HepG2 (cell line): Measurements from ENCODE around the gene SMARCC1. TPM values are rescaled to one million over a fixed set of nuclear protein-coding genes. Genes with fewer than 3 reads are reported as not detected.

ENCODE experiments used
- ATAC-seq: fragments of 200-7000 bp; cut with Tn5 transposase; 3 replicates; pipeline ENCODE4 v1.9.1; 2020; ENCODE audit warnings: mild to moderate bottlenecking, moderate library complexity
- BruUV-seq: library from RNA; stranded (reverse); fragments of 400-500 nt; replicated peaks from 2 replicates; lab custom pipeline; 2021; lab: Mats Ljungman, UMichigan
- CTCF ChIA-PET: fragments of 300-600 bp; formaldehyde crosslinking; extraction: SDS; loops from one replicate; lab custom pipeline; 2021; ENCODE audit warnings: low total read pairs, inconsistent platforms, low intra/inter-chr PET ratio; lab: Yijun Ruan, JAX
- POLR2A ChIA-PET: fragments of 350-600 bp; sonication (Branson Sonifier 250); formaldehyde crosslinking; loops from one replicate; lab custom pipeline; 2020; ENCODE audit warnings: antibody characterized with exemption, inconsistent platforms; lab: Yijun Ruan, JAX
- DNase-seq: peaks from one replicate; pipeline ENCODE4 v3.0.0-alpha.2; 2015; ENCODE audit warnings: low spot score
- FAIRE-seq: peaks from 3 replicates; lab custom pipeline; 2011; peaks lifted over from hg19 to GRCh38; lab: Jason Lieb, UNC
- H2AFZ ChIP-seq: one replicate; pipeline ENCODE4 v1.6.1; 2011; ENCODE audit warnings: low read length, inconsistent platforms
- H3K27ac ChIP-seq: fragments of 300-600 bp; 3 replicates; pipeline ENCODE4 v1.8.0; 2011; ENCODE audit warnings: mixed run types, mild to moderate bottlenecking, mixed read lengths, low read length, inconsistent platforms; ENCODE audit not compliant: insufficient read depth; ENCODE audit errors: extremely low read length
- H3K27me3 ChIP-seq, 2 experiments: fragments of 200-600 bp in 1 of 2; 2 replicates in 1 of 2; 3 replicates in 1 of 2; pipeline versions ENCODE4 v1.6.0 to v1.8.0; 2011; ENCODE audit warnings: low read length in 2 of 2, mild to moderate bottlenecking in 2 of 2, moderate library complexity in 2 of 2, inconsistent platforms in 1 of 2; ENCODE audit not compliant: insufficient read depth in 2 of 2, control insufficient read depth in 1 of 2
- H3K36me3 ChIP-seq, 2 experiments: fragments of 200-600 bp in 1 of 2; replicated peaks in 1 of 2; 2 replicates in 1 of 2; 3 replicates in 1 of 2; pipeline versions ENCODE4 v1.5.1 to v1.8.0; 2011; ENCODE audit warnings: low read length in 2 of 2, inconsistent platforms in 1 of 2; ENCODE audit not compliant: insufficient read depth in 2 of 2, control insufficient read depth in 1 of 2
- H3K4me1 ChIP-seq: 2 replicates; pipeline ENCODE4 v1.5.1; 2012; ENCODE audit warnings: low read length, inconsistent platforms; ENCODE audit not compliant: insufficient read depth
- H3K4me2 ChIP-seq: 2 replicates; pipeline ENCODE4 v1.6.0; 2011; ENCODE audit warnings: low read depth, low read length, inconsistent platforms
- H3K4me3 ChIP-seq, 3 experiments: fragments of 200-600 bp in 1 of 3; sonication (generic), shearing (Covaris generic) in 1 of 3; replicated peaks in 1 of 3; 2 replicates each; pipeline ENCODE4 v1.5.1; 2011 to 2016; ENCODE audit warnings: low read length in 3 of 3, inconsistent platforms in 2 of 3, low read depth in 2 of 3, mild to moderate bottlenecking in 2 of 3, control low read depth in 1 of 3, mixed read lengths in 1 of 3; ENCODE audit not compliant: insufficient read depth in 1 of 3
- H3K79me2 ChIP-seq: one replicate; pipeline ENCODE4 v1.6.1; 2011; ENCODE audit warnings: low read length, inconsistent platforms; ENCODE audit not compliant: insufficient read depth
- H3K9ac ChIP-seq: 2 replicates; pipeline ENCODE4 v1.6.0; 2011; ENCODE audit warnings: mild to moderate bottlenecking, low read depth, low read length, inconsistent platforms; ENCODE audit not compliant: insufficient read depth
- H3K9me3 ChIP-seq: 2 replicates; pipeline ENCODE4 v1.5.1; 2012; ENCODE audit warnings: mild to moderate bottlenecking, low read length
- H4K20me1 ChIP-seq: 2 replicates; pipeline ENCODE4 v1.6.0; 2011; ENCODE audit warnings: inconsistent platforms, mild to moderate bottlenecking, low read length, moderate library complexity; ENCODE audit not compliant: insufficient read depth
- AGO1 ChIP-seq: fragments of 200-400 bp; formaldehyde crosslinking; IDR thresholded peaks from 2 replicates; pipeline ENCODE4 v1.6.1; 2017; ENCODE audit warnings: mild to moderate bottlenecking, low read depth, low read length, moderate library complexity; ENCODE audit not compliant: poor library complexity, severe bottlenecking
- ATAD3A ChIP-seq: sonication (generic); formaldehyde crosslinking; IDR thresholded peaks from 2 replicates; pipeline ENCODE4 v1.4.0; 2020; ENCODE audit warnings: missing genetic modification reagents
- BCL6 ChIP-seq: IDR thresholded peaks from 2 replicates; pipeline ENCODE4 v1.6.1; 2016; ENCODE audit warnings: missing genetic modification reagents, missing compliant biosample characterization
- CBX5 ChIP-seq: sonication (generic); formaldehyde crosslinking; IDR thresholded peaks from 2 replicates; pipeline ENCODE4 v1.4.0; 2020; ENCODE audit warnings: missing genetic modification reagents, borderline replicate concordance
- CEBPB ChIP-seq: IDR thresholded peaks from 2 replicates; pipeline ENCODE4 v1.6.1; 2011; ENCODE audit warnings: low read depth, low read length, improper control_type of control experiment, borderline replicate concordance
- HMG20A ChIP-seq: IDR thresholded peaks from 2 replicates; pipeline ENCODE4 v1.6.1; 2016; ENCODE audit warnings: borderline replicate concordance
- NCOA2 ChIP-seq: sonication (generic); formaldehyde crosslinking; IDR thresholded peaks from 2 replicates; pipeline ENCODE4 v1.8.0; 2022; ENCODE audit warnings: inconsistent platforms
- NFE2L1 ChIP-seq: sonication (generic); formaldehyde crosslinking; IDR thresholded peaks from 2 replicates; pipeline ENCODE4 v1.4.0; 2020; ENCODE audit warnings: missing genetic modification reagents, mild to moderate bottlenecking, borderline replicate concordance
- RARA ChIP-seq: IDR thresholded peaks from 2 replicates; pipeline ENCODE4 v1.6.1; 2016; ENCODE audit warnings: missing genetic modification reagents, missing compliant biosample characterization
- REPIN1 ChIP-seq: sonication (generic); formaldehyde crosslinking; IDR thresholded peaks from 2 replicates; pipeline ENCODE4 v1.8.0; 2022; ENCODE audit warnings: missing genetic modification reagents, low read depth, mild to moderate bottlenecking, borderline replicate concordance
- SMC3 ChIP-seq: IDR thresholded peaks from 2 replicates; pipeline ENCODE4 v1.6.1; 2011; ENCODE audit warnings: low read length, improper control_type of control experiment
- ZFP41 ChIP-seq: sonication (generic); formaldehyde crosslinking; IDR thresholded peaks from 2 replicates; pipeline ENCODE4 v1.4.0; 2020; ENCODE audit warnings: mild to moderate bottlenecking, missing genetic modification reagents, borderline replicate concordance
- ZKSCAN8 ChIP-seq: IDR thresholded peaks from 2 replicates; pipeline ENCODE4 v1.6.1; 2016; ENCODE audit warnings: borderline replicate concordance, missing genetic modification reagents, missing compliant biosample characterization
- ZMYM3 ChIP-seq: sonication (generic); formaldehyde crosslinking; IDR thresholded peaks from 2 replicates; pipeline ENCODE4 v1.5.1; 2020; ENCODE audit warnings: mild to moderate bottlenecking, missing genetic modification reagents
- ZNF20 ChIP-seq: sonication (generic); formaldehyde crosslinking; IDR thresholded peaks from 2 replicates; pipeline ENCODE4 v1.4.0; 2020; ENCODE audit warnings: mild to moderate bottlenecking, moderate library complexity, missing genetic modification reagents
- ZNF446 ChIP-seq: sonication (generic); formaldehyde crosslinking; IDR thresholded peaks from 2 replicates; pipeline ENCODE4 v1.5.0; 2020; ENCODE audit warnings: mild to moderate bottlenecking, missing genetic modification reagents
- ZNF543 ChIP-seq: sonication (generic); formaldehyde crosslinking; IDR thresholded peaks from 2 replicates; pipeline ENCODE4 v1.4.0; 2020; ENCODE audit warnings: mild to moderate bottlenecking, missing genetic modification reagents
- ZNF782 ChIP-seq: sonication (generic); formaldehyde crosslinking; IDR thresholded peaks from 2 replicates; pipeline ENCODE4 v1.4.0; 2020; ENCODE audit warnings: missing genetic modification reagents, mild to moderate bottlenecking, borderline replicate concordance
- ZNF816 ChIP-seq: sonication (generic); formaldehyde crosslinking; IDR thresholded peaks from 2 replicates; pipeline ENCODE4 v1.8.0; 2022; ENCODE audit warnings: missing genetic modification reagents, mild to moderate bottlenecking, borderline replicate concordance
- WGBS: methylation state at CpG from one replicate; pipeline ENCODE4 v1.1.6; 2017; ENCODE audit warnings: low lambda C conversion rate; 5-methylcytosine and 5-hydroxymethylcytosine counted together
- in situ Hi-C: cut with HindIII; loops from 2 replicates; pipeline ENCODE4 v1.10.0; 2017; ENCODE audit warnings: low pct_unique_long_range_greater_than_20kb; ENCODE audit not compliant: extremely low pct_ligation_motif_present
- intact Hi-C: fragments of 100-400 bp; cut with micrococcal nuclease; formaldehyde crosslinking; loops from one replicate; pipeline ENCODE4 v1.10.0; 2022; ENCODE audit not compliant: unreplicated experiment
- polyA plus RNA-seq, 8 experiments: library from polyadenylated mRNA; depleted of rRNA in 3 of 8; stranded (reverse) in 7 of 8; unstranded in 1 of 8; fragments of >200 nt; fragmentation: Illumina TruSeq in 4 of 8; extraction: Trizol in 4 of 8; gene quantifications; 2 replicates each; pipeline versions ENCODE4 v1.2.1 to v1.2.3, GENCODE V29; 2011 to 2016; ENCODE audit warnings: low read depth in 4 of 8, missing spikeins in 1 of 8, mixed read lengths in 1 of 8; ENCODE audit not compliant: insufficient read depth in 1 of 8
- total RNA-seq, 5 experiments: library from RNA; depleted of rRNA; stranded (reverse); fragments of >200 nt; fragmentation: Illumina TruSeq; extraction: Trizol; gene quantifications; 2 replicates each; pipeline ENCODE4 v1.2.3, GENCODE V29; 2016; ENCODE audit warnings: low read depth in 1 of 5
- TF ChIP-seq, protein P1 (sequence below): sonication (generic); formaldehyde crosslinking; IDR thresholded peaks from 2 replicates; pipeline ENCODE4 v1.4.0; 2020; ENCODE audit warnings: missing genetic modification reagents
- TF ChIP-seq, protein P2 (sequence below): sonication (generic); formaldehyde crosslinking; IDR thresholded peaks from 2 replicates; pipeline ENCODE4 v1.4.0; 2020; ENCODE audit warnings: mild to moderate bottlenecking, missing genetic modification reagents
- TF ChIP-seq, protein P3 (sequence below): sonication (generic); formaldehyde crosslinking; IDR thresholded peaks from 2 replicates; pipeline ENCODE4 v1.4.0; 2020; ENCODE audit warnings: missing genetic modification reagents, borderline replicate concordance

SMARCC1 gene
- total and polyA plus RNA-seq, 2 of the 13 experiments (the other 11 are each of a cell fraction or from before 2014, with no cell fraction given): 47.9 to 58.4 TPM

DNA sequence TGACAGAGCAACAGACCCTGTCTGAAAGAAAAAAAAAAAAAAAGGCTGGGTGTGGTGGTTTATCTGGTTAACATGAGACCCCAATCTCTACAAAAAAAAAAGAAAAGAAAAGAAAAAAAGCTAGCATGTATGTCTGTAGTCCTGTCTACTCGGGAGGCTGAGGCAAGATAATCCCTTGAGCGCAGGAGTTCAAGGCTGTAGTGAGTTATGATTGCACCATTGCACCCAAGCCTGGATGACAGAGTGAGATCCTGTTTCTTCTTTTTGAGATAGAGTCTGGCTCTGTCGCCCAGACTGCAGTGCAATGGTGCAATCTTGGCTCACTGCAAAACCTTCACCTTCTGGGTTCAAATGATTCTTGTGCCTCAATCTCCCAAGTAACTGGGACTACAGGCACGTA lies 12.9 kb upstream of the SMARCC1 start:
- Histone ChIP-seq H3K4me3 (peak overlapping the region in 1 of 3 experiments; percentile 23; a peak in 1 of 6 replicates), H3K27ac (peak overlapping the region; percentile 47), H3K9me3 (no peaks in the 10 kb centered on the region), H3K4me2 (peak overlapping the region; percentile 64), H3K79me2 (no peaks in the 10 kb centered on the region), H3K36me3 (no peaks in the 10 kb centered on the region), H3K9ac (no peak overlapping the region), H2AFZ (no peak overlapping the region), H3K27me3 (no peaks in the 10 kb centered on the region), H3K4me1 (peaks cover 46% of the 10 kb centered on the region), H4K20me1 (no peaks in the 10 kb centered on the region)
- FAIRE-seq (peak; percentile 79), ATAC-seq (peak; percentile 80), DNase-seq (peak; percentile 82)
- POLR2A ChIA-PET: no interaction called here
- CTCF ChIA-PET: no interaction called here
- WGBS: 2% methylated on average over 3 of the region's 4 CpGs
- in situ Hi-C loops (loop anchor here (5.0 kb wide), 1 partner anchor 277 kb away; no protein-coding TSS in a partner anchor), intact Hi-C loops (no loop called here)
- BruUV-seq: no TSS peak
- TF ChIP-seq NCOA2 (CRISPR knock-in tag) (peak; percentile 42; the same call in 1 of the 2 replicates), CEBPB (peak; percentile 93), ZNF782 (CRISPR knock-in tag) (no peak), ZFP41 (CRISPR knock-in tag) (no peak), CBX5 (CRISPR knock-in tag) (no peak), AGO1 (no peak), NFE2L1 (no peak), ZKSCAN8 (CRISPR knock-in tag) (0 out of 2 replicates have a peak, but pooled peaks have one; percentile 33), SMC3 (no peak), RARA (peak; percentile 65), ATAD3A (no peak), ZNF446 (CRISPR knock-in tag) (no peak), REPIN1 (CRISPR knock-in tag) (0 out of 2 replicates have a peak, but pooled peaks have one; percentile 24), ZNF816 (CRISPR knock-in tag) (no peak), ZMYM3 (CRISPR knock-in tag) (peak; percentile 16; the same call in 1 of the 2 replicates), ZNF20 (CRISPR knock-in tag) (no peak), BCL6 (CRISPR knock-in tag) (peak; percentile 59), ZNF543 (no peak), HMG20A (CRISPR knock-in tag) (peak; percentile 51; the same call in 1 of the 2 replicates)
- TF ChIP-seq, protein P1, sequence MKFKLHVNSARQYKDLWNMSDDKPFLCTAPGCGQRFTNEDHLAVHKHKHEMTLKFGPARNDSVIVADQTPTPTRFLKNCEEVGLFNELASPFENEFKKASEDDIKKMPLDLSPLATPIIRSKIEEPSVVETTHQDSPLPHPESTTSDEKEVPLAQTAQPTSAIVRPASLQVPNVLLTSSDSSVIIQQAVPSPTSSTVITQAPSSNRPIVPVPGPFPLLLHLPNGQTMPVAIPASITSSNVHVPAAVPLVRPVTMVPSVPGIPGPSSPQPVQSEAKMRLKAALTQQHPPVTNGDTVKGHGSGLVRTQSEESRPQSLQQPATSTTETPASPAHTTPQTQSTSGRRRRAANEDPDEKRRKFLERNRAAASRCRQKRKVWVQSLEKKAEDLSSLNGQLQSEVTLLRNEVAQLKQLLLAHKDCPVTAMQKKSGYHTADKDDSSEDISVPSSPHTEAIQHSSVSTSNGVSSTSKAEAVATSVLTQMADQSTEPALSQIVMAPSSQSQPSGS (CRISPR knock-in tag): 0 out of 2 replicates have a peak, but pooled peaks have one; percentile 40
- TF ChIP-seq, protein P2, sequence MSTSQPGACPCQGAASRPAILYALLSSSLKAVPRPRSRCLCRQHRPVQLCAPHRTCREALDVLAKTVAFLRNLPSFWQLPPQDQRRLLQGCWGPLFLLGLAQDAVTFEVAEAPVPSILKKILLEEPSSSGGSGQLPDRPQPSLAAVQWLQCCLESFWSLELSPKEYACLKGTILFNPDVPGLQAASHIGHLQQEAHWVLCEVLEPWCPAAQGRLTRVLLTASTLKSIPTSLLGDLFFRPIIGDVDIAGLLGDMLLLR (CRISPR knock-in tag): no peak
- TF ChIP-seq, protein P3, sequence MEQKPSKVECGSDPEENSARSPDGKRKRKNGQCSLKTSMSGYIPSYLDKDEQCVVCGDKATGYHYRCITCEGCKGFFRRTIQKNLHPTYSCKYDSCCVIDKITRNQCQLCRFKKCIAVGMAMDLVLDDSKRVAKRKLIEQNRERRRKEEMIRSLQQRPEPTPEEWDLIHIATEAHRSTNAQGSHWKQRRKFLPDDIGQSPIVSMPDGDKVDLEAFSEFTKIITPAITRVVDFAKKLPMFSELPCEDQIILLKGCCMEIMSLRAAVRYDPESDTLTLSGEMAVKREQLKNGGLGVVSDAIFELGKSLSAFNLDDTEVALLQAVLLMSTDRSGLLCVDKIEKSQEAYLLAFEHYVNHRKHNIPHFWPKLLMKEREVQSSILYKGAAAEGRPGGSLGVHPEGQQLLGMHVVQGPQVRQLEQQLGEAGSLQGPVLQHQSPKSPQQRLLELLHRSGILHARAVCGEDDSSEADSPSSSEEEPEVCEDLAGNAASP (CRISPR knock-in tag): peak; percentile 43; the same call in 1 of the 2 replicates
